Ectodermal cell (in vitro differentiated cells): ENCODE measurements around the gene FAM240A. TPM values are rescaled to one million over a fixed set of nuclear protein-coding genes. Genes with fewer than 3 reads are reported as not detected.

Source experiments
- H3K27ac ChIP-seq: 2 replicates; pipeline ENCODE4 v1.7.0; 2013; ENCODE audit warnings: mild to moderate bottlenecking, low read depth, low read length; ENCODE audit not compliant: insufficient read depth, poor library complexity, severe bottlenecking
- H3K27me3 ChIP-seq: 2 replicates; pipeline ENCODE4 v1.7.0; 2013; ENCODE audit warnings: mild to moderate bottlenecking, low read length; ENCODE audit not compliant: insufficient read depth, control insufficient read depth, poor library complexity, severe bottlenecking
- H3K36me3 ChIP-seq: one replicate; pipeline ENCODE4 v1.7.0; 2013; ENCODE audit warnings: low read length; ENCODE audit not compliant: control insufficient read depth, insufficient read depth
- H3K4me1 ChIP-seq: one replicate; pipeline ENCODE4 v1.7.0; 2013; ENCODE audit warnings: low read length; ENCODE audit not compliant: control insufficient read depth, insufficient read depth
- H3K4me3 ChIP-seq: 2 replicates; pipeline ENCODE4 v1.7.0; 2013; ENCODE audit warnings: low read depth, low read length, control low read depth; ENCODE audit not compliant: insufficient read depth
- H3K9me3 ChIP-seq: 2 replicates; pipeline ENCODE4 v1.7.0; 2013; ENCODE audit warnings: mild to moderate bottlenecking, low read length, moderate library complexity; ENCODE audit not compliant: control insufficient read depth
- WGBS, 2 experiments: methylation state at CpG; one replicate each; pipeline ENCODE4 v1.1.7; 2013; ENCODE audit warnings: missing lambda C conversion rate in 2 of 2; 5-methylcytosine and 5-hydroxymethylcytosine counted together
- polyA plus RNA-seq, 4 experiments: library from polyadenylated mRNA; stranded (reverse); fragments of 50-300 nt; gene quantifications; one replicate each; pipeline ENCODE4 v1.2.3, GENCODE V29; 2013

FAM240A gene
- polyA plus RNA-seq (2013, experiment 1 of 4): not detected
- polyA plus RNA-seq (2013, experiment 2 of 4): not detected
- not detected for polyA plus RNA-seq (2013, experiment 3 of 4)
- not detected for polyA plus RNA-seq (2013, experiment 4 of 4)

DNA sequence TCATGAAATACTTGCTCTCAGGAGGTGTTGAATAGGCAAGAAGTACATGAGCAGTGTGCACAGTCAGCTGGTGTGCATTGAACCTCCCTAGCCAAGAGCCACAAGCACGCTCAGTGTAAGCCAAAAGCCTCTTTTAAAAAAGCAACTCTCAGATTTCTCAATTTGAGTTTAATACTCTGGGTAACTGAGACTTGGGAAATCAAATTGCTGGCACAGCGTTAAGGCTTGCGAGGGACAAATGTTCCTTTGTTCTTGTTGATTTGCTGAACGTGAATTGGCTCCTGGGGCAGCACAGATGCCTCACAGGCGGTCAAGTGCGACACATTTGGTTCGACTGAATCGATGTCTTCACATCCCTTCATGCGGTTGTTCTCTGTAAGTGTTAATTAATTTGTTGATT, at the start of gene FAM240A:
Gene FAM240A (plus strand): TSS at position 202 of the 400 bp plus-strand sequence. CDS start 159 bp downstream, at position 361.
- no peaks in the 10 kb centered on the region for H3K9me3 ChIP-seq
- no peaks in the 10 kb centered on the region for H3K4me1 ChIP-seq
- no peak within 1 kb of the TSS for H3K27ac ChIP-seq
- 77 to 80% methylated on average over 9 of the region's 9 CpGs for WGBS, 2 experiments
- no peak within 1 kb of the TSS for H3K4me3 ChIP-seq
- no peaks in the 10 kb centered on the region for H3K36me3 ChIP-seq
- no peaks in the 10 kb centered on the region for H3K27me3 ChIP-seq

DNA sequence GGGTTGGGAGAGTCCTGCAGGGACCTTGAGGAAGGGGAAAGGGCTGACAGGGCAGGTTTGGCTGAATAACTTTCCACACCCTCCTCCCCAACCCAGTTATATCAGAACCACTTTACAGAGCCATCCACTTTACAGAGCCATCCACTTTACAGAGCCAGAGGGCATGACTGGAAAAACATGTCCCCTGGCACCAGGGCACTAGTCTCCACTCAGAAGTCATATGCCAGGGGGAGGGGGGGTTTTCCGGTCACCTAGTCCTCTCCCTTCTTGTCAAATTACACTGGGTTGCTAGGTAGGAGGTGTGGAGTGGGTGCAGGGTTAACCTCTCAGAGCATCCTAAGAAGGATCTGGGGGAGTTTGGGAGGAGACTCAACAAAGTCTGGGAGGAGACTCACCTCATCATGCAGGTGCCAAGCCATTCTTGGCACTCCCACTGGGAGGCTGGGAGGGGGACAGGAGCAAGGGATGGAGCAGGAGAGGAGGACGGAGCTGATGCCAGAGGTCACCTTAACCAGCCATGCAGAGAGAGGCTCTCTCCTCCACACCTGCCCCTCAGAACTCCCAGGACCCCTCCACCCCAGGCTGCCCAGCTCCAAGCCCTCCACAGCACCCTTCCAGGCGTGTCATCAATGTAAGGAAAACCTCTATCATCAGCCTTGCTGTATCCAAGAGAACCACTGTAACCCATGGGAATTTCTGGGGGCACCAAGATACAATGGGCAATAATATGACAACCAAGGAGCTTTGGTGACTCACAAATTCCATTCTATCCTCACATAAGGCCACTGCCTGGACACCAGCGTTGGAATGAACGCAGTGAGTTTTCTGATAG, 47.9 kb upstream of the FAM240A start:
- Histone ChIP-seq H3K4me1 (no peaks in the 10 kb centered on the region), H3K4me3 (no peak overlapping the region), H3K27me3 (peaks cover 15% of the 10 kb centered on the region), H3K9me3 (no peaks in the 10 kb centered on the region), H3K36me3 (no peaks in the 10 kb centered on the region), H3K27ac (no peak overlapping the region)
- 83 to 94% methylated on average over 5 of the region's 5 CpGs for WGBS, 2 experiments

DNA sequence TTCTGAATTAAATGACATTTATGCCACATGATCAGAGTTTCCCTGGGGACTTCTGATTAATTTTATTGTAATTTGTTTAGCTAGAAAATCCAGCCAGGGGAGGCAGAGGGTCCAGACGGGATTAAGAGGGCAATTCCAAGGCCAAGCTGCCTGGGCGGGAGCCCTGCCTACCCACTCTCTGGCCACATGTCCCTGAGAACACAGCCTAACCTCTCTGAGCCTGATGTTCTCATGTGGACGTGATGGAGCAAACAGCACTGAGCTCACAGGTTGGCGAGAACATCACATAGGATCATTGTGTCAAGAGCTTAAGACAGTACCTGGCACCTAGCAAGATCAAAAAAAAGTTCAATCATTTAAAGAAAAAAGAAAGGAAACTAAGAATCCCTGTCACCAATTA, 47.2 kb upstream of the FAM240A start:
- 79 to 80% methylated on average over 4 of the region's 4 CpGs for WGBS, 2 experiments
- Histone ChIP-seq H3K9me3 (no peaks in the 10 kb centered on the region), H3K27ac (no peak overlapping the region), H3K4me1 (no peaks in the 10 kb centered on the region), H3K27me3 (peaks cover 15% of the 10 kb centered on the region), H3K36me3 (no peaks in the 10 kb centered on the region), H3K4me3 (no peak overlapping the region)

DNA sequence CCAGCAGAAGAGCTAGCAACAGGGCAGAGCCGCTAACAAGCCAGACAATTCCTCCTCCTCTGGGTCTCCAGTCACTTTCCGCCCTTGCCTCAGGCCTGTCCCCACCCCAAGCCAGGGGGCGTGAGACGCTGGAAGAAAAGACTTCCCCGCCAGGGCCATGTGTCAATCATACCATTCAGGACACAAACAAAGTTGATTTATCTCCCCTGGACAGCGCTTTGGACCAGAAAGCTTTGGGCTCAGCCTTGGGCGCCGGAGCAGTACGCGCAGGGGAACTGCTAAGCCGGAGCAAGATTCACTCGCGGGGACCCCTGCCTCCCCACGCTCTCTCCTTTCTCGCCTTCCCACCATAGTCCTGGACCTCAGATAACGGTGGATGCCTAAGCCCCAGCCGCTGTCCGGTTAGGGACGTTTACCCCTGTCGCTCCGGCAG, 46.7 kb upstream of the FAM240A start:
- H3K4me3 ChIP-seq: peak overlapping the region; percentile 41
- WGBS, 2 experiments: 4 to 6% methylated on average over 21 of the region's 21 CpGs
- no peak overlapping the region for H3K27ac ChIP-seq
- H3K27me3 ChIP-seq: peaks cover 15% of the 10 kb centered on the region
- no peaks in the 10 kb centered on the region for H3K36me3 ChIP-seq
- H3K4me1 ChIP-seq: no peaks in the 10 kb centered on the region
- no peaks in the 10 kb centered on the region for H3K9me3 ChIP-seq

DNA sequence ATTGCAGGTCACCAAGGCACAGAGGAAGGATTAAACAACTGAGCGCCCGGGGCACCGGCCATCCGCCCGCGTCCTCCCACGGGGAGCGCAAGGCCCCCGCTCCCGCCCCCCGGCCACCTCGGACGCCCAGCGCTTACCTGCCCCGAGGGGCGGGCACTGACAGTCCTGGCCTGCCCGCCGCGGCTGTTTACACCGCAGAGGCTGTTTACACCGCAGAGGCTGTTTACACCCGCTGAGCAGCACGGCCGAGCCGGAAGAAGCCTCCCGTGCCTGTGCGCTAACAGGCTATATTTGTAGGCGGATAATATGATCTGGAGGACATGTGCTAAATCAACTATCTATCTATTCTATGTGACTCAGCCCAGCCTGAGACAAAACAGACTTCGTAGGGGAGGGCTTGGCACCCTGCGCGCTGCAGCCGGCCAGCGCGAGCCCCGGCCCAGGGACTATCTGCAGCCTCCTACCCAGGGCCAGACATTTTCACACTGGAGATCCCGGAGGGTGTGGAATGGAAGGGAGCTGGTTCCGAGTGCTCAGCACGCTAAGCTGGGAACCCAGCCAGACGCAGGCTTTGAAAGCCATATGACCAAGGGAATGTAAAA, 46.2 kb upstream of the FAM240A start, which contains the start of gene LRRC2:
Gene LRRC2 (minus strand): TSS at position 263 of the 602 bp plus-strand sequence. CDS start 14,711 bp downstream, outside the sequence.
- H3K4me1 ChIP-seq: no peaks in the 10 kb centered on the region

DNA sequence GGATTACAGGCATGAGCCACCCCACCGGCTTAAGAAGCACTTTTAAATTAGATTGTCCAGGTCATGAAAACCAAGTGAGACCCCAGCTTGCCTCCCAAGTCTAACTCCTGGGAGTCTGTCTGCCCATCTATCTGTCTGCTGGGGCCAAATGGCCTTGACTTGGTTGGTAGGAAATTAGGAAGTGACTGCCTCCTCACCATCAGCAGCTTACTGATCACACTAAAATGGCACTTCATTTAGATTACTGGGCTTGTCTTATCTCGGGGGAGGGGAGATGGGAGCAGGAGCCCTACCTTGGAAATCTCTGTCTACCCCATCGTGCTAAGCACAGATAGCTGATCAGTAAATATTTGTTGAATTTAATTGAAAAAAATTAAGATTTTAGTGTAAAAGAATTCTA, 40.6 kb upstream of the FAM240A start:
- Histone ChIP-seq H3K4me1 (peaks cover 21% of the 10 kb centered on the region), H3K27ac (no peak overlapping the region), H3K36me3 (no peaks in the 10 kb centered on the region), H3K9me3 (no peaks in the 10 kb centered on the region), H3K4me3 (no peak overlapping the region), H3K27me3 (peaks cover 28% of the 10 kb centered on the region)
- 86 to 91% methylated on average over 3 of the region's 3 CpGs for WGBS, 2 experiments

More for the DNA sequence above, 46.2 kb upstream of the FAM240A start, which contains the start of gene LRRC2:
- Histone ChIP-seq H3K9me3 (no peaks in the 10 kb centered on the region), H3K36me3 (no peaks in the 10 kb centered on the region), H3K27ac (no peak within 1 kb of the TSS), H3K4me3 (peak within 1 kb of the TSS; percentile 41), H3K27me3 (peaks cover 15% of the 10 kb centered on the region)
- WGBS, 2 experiments: 5% methylated on average over 39 of the region's 39 CpGs

DNA sequence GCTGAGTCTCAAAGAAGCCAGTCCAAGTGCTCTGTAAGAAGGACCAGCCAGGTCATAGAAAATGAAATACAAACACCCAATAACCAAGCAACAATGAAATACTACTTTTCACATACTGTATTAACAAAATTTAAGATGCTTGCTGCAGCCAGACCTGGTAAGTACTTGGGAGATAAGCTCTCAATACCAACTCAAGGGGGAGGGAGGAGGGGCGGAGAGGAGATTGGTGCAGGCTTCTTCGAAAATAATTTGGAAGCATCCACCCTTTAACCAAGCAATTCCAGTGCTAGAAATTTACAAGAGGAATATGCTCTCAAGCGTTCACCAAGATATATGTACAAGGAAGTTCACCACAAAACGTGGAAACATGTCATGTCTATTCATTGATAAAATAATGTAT, 38.6 kb upstream of the FAM240A start:
- no peaks in the 10 kb centered on the region for H3K9me3 ChIP-seq
- 23 to 24% methylated on average over 2 to 3 of the region's 4 CpGs for WGBS, 2 experiments
- H3K4me3 ChIP-seq: no peak overlapping the region
- no peaks in the 10 kb centered on the region for H3K36me3 ChIP-seq
- peaks cover 47% of the 10 kb centered on the region for H3K27me3 ChIP-seq
- no peak overlapping the region for H3K27ac ChIP-seq
- H3K4me1 ChIP-seq: peaks cover 21% of the 10 kb centered on the region

DNA sequence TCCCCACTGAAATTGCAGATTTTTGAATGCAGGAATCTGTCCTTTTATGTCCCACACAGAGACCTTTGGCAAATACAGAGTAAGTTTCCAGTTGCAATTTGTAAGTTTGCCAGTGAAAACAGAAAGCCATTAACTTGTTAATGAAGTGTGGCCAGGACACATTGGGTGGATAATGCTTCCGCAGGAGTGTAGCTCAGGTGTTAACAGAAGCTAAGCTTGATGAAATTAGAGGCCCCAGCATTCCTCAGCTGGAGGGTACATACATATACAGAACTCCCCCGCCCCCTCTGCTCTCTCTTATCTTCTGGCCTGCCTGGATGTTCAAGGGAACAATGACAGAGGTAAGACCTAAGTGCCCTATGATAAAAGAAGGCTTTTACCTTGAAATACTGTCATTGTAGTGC, 38.1 kb upstream of the FAM240A start:
- 8 to 9% methylated on average over 2 of the region's 2 CpGs for WGBS, 2 experiments
- Histone ChIP-seq H3K4me3 (no peak overlapping the region), H3K27me3 (peaks cover 52% of the 10 kb centered on the region), H3K36me3 (no peaks in the 10 kb centered on the region), H3K4me1 (peaks cover 21% of the 10 kb centered on the region), H3K9me3 (no peaks in the 10 kb centered on the region), H3K27ac (no peak overlapping the region)

DNA sequence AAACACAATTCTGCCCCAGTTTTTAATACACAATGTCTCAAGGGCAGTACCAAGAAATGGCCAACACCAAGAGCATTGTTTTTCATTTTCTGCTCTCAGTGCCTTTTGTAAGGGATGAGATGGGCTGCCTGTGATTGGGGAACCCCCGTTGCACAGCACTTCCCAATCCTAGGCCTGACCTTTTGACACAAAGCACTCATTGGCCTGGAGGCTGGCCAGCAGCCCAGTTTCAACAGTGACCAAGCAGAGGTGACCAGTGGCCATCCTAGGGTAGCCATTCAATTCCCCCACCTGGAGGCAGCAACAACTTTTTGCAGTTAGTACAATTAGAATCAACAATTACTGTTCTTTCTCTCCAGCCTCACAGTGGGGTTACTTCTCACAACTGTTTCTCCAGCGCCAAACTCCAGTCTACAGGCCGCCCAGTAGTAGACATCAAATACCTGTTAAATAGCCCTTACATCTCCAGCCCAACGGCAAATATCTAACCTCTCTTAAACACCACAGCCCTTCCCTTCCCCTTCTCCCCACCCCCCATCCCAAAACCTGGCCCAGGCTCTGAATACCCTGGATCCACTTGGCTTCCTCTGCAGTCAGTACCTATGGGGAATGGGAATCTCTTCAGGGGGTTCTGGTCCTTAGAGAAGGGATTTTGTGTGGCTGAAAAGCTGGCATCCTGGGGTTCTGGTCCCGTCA, 37.3 kb upstream of the FAM240A start:
- Histone ChIP-seq H3K27me3 (peaks cover 60% of the 10 kb centered on the region), H3K4me3 (no peak overlapping the region), H3K27ac (no peak overlapping the region), H3K4me1 (peaks cover 21% of the 10 kb centered on the region), H3K36me3 (no peaks in the 10 kb centered on the region), H3K9me3 (no peaks in the 10 kb centered on the region)
- 6% methylated on average over 5 of the region's 5 CpGs for WGBS, 2 experiments
